Fibroblast of skin of back (primary cell): ENCODE measurements around the gene UHMK1.
"Not testable (repeated sequence)": the region's sequence is repeated elsewhere in the genome, so short reads cannot be mapped to it uniquely, and the experiment has no call there.

Experiments used
- DNase-seq: peaks from one replicate; pipeline ENCODE4 v3.0.0-alpha.2; 2013

UHMK1 gene

DNA sequence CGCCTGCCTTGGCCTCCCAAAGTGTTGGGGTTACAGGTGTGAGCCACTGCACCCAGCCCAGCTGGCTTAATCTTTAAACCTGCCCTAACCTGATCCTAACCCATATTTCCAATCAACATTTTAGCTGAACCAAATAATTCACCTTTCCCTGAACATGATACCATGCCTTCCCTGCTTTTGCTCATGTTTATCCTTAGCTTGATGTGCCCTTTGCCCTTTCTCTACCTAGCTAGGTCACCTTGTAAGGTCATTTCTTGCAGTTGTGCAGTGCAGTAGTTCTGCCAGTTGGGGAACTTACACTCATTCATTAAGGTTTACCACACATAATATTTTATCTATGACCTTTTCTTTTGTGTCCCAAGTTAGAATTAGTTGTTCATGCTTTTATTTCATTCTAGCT lies 69.3 kb downstream of the UHMK1 start:
- no peak for DNase-seq

- no peak for DNase-seq
These were observed 71.2 kb downstream of the UHMK1 start for GRCh38 chr1:162568802-162569201.

DNA sequence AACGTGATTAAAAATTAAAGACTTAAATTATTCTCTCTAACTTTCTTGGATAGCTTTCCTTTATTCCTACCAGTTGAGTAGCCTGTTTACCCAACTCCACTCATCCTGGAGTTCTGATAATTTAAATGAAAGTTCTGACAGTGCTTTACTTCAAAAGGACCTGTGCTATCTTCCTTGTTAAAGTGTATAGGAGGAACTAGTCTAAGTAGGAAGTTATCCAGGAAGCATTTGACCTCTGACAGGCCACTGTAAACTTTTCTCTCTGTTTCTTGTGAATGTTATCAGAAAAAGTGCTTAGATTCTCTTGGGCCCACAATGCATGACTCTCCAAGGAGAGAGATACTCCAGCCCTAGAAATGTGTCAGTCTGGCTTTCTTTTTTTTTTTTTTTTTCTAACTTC lies 73.1 kb downstream of the UHMK1 start:
- DNase-seq, result no peak

- DNase-seq, result not testable (repeated sequence)
These were observed 73.5 kb downstream of the UHMK1 start for GRCh38 chr1:162571121-162571520.

DNA sequence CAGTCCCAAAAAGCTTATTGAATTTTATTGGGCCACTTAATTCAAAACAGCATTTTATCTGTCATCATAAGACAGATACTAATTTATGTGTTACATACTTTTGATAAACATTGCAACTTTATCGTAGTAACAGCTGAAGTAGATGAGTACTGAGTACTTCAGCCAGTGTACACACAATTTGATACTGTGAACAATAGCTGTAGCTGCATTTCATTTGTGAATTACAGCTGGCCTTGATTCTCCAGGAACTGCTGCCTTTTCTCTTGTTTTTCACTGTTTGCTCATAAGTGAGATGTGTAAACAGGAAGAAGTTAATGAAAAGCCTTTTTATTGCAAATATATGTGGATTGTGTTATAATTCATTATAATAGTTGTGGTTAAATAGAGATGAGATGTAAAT lies 74.1 kb downstream of the UHMK1 start:
- DNase-seq, result no peak

GRCh38 chr1:162573136-162573535 lies 75.5 kb downstream of the UHMK1 start:
- DNase-seq, result no peak

GRCh38 chr1:162578071-162578700 lies 80.6 kb downstream of the UHMK1 start:
- DNase-seq, result no peak

DNA sequence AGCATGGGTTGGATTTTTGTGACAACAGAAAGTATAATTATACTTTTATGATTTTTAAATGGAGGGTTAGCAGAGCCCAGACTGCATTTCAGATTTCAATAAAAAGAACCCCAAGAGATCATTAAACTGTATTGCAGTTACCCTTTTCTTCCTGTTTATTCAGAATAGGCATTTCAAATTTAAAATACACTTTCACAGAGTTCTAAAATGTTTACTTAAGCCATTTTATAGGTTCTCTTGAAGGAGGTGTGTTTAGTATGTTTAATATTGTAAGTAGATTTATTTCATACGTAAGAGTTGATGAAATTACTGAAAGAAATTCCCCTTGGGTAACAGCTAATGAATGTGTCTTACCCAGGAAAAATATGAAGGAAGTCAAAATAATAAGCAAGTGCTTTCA lies 81.3 kb downstream of the UHMK1 start:
- no peak for DNase-seq
